ENCODE measurements around the gene GLT1D1. TPM values are rescaled to one million over a fixed set of nuclear protein-coding genes. Genes with fewer than 3 reads are reported as not detected.

The GLT1D1 gene
- total and polyA plus RNA-seq, 8 donors: 1.0 to 17.6 (median 2.6) TPM

DNA sequence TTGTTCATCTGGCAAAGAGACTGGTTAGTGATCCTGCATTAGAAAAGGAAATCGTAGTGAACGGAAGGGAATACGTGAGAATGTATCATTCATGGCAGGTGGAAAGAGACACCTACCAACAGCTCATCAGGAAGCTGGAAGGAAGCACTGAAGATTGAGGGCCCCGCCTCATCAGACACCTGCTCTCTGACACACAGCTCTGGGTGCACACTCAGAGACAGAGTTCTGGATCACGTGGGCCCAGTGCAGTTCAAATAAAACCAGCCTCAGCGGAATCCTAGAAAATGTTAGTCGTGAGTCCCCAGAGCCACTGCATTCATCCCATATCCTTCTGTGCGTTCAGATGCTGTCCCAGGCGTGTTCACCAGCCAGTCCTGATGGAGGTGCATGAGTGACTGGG, 129.7 kb downstream of the GLT1D1 start:
- intact Hi-C loops (cut with DNase I): no loop called here
- Histone ChIP-seq H3K4me3 (no peak overlapping the region), H3K36me3 (peaks cover 0 to 28% of the 10 kb centered on the region in 2 donors), H3K9me3 (no peaks in the 10 kb centered on the region), H3K27me3 (peaks cover 0 to 22% of the 10 kb centered on the region in 2 donors), H3K27ac (no peak overlapping the region), H3K4me1 (no peaks in the 10 kb centered on the region)
- no peak for ATAC-seq
- DNase-seq: no peak
- TF ChIP-seq, protein P1, sequence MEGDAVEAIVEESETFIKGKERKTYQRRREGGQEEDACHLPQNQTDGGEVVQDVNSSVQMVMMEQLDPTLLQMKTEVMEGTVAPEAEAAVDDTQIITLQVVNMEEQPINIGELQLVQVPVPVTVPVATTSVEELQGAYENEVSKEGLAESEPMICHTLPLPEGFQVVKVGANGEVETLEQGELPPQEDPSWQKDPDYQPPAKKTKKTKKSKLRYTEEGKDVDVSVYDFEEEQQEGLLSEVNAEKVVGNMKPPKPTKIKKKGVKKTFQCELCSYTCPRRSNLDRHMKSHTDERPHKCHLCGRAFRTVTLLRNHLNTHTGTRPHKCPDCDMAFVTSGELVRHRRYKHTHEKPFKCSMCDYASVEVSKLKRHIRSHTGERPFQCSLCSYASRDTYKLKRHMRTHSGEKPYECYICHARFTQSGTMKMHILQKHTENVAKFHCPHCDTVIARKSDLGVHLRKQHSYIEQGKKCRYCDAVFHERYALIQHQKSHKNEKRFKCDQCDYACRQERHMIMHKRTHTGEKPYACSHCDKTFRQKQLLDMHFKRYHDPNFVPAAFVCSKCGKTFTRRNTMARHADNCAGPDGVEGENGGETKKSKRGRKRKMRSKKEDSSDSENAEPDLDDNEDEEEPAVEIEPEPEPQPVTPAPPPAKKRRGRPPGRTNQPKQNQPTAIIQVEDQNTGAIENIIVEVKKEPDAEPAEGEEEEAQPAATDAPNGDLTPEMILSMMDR (IDR thresholded peaks at IDR 0.05): no peak

DNA sequence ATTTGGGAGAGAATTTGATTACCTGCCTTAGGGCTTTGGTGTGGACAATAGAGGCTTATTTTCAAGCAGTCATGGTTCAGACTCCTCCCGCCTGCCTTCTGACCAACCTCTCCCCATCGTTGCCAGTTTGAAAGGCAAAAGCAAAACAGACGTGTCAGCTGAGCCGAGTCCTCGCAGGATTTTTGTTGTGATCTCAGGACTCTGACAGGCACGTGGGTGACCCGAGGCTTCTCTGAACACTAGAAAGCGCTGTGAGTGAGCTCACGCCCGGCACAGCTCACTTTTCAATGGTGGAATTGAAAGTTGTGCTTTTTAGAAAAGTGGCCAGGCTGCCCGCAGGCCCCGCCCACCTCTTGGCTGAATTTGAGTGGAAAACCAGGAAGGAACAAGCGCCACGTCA, 130.1 kb downstream of the GLT1D1 start:
- Histone ChIP-seq H3K27ac (no peak overlapping the region), H3K9me3 (no peaks in the 10 kb centered on the region), H3K4me1 (no peaks in the 10 kb centered on the region), H3K27me3 (peaks cover 0 to 17% of the 10 kb centered on the region in 2 donors), H3K36me3 (peaks cover 0 to 25% of the 10 kb centered on the region in 2 donors), H3K4me3 (no peak overlapping the region)
- DNase-seq: no peak
- TF ChIP-seq, protein P1 (IDR thresholded peaks at IDR 0.05): no peak
- no peak for ATAC-seq
- intact Hi-C loops (cut with DNase I): no loop called here

DNA sequence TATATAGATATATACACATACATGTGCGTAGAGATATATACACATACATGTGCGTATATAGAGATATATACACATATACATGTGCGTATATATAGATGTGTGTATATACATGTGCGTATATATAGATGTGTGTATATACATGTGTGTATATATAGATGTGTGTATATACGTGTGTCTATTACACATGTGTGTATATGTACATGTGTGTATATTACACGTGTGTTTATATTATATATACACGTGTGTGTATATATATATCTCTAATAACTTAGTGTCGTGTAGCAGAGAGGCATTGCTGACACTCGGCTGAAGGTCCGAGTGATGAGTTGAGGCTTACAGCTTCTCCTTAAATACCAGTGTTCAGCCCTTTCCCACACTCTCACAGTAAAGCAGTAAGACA, 133.7 kb downstream of the GLT1D1 start:
- no peak for ATAC-seq
- no peaks in the 10 kb centered on the region for H3K27me3 ChIP-seq
- no peak overlapping the region for H3K27ac ChIP-seq
- TF ChIP-seq, protein P1 (IDR thresholded peaks at IDR 0.05): no peak
- DNase-seq: no peak
- H3K9me3 ChIP-seq: no peaks in the 10 kb centered on the region
- intact Hi-C loops (cut with DNase I): no loop called here
- no peak overlapping the region for H3K4me3 ChIP-seq
- H3K36me3 ChIP-seq: peaks cover 0 to 10% of the 10 kb centered on the region in 2 donors
- H3K4me1 ChIP-seq: no peaks in the 10 kb centered on the region

DNA sequence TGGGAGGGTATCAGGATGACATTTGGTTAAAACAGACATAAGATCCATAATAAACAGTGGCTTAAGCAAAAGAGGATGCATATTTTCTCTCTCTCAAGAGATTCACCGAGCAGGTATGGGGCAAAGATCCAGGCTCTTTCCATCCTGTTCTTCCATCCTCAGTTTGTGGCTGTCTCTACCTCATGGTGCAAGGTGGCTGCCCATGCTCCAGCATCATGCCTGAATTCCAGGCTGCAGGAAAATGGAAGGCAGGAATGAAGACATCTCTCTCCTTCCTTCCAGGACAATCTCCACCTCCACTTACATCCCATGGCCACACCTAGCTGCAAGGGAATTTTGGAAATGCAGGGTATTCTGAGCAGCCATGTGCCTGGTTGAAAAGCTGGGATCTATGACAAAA, 136.0 kb downstream of the GLT1D1 start:
- intact Hi-C loops (cut with DNase I): no loop called here
- TF ChIP-seq, protein P1 (IDR thresholded peaks at IDR 0.05): no peak
- no peak for ATAC-seq

DNA sequence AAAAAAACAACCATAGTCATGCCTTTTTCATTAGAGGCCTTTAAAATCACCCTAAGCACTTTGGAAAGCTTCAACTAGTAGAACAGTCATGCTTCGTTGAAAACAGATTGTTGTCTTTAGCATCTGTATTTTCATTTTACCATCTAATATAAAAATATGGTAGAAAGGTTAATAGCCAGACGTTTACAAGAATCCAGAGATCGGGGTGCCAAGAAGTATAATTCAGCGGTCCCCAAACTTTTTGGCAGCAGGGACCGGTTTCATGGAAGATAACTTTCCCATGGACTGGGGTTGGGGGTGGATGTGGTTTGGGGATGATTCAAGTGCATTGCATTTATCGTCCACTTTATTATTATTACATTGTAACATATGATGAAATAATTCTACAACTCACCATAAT, 138.4 kb downstream of the GLT1D1 start:
- TF ChIP-seq, protein P1 (IDR thresholded peaks at IDR 0.05): no peak
- no peak overlapping the region for H3K4me3 ChIP-seq
- intact Hi-C loops (cut with DNase I): no loop called here
- DNase-seq: no peak
- no peak for ATAC-seq
- no peaks in the 10 kb centered on the region for H3K36me3 ChIP-seq
- no peaks in the 10 kb centered on the region for H3K9me3 ChIP-seq
- H3K27ac ChIP-seq: no peak overlapping the region
- no peaks in the 10 kb centered on the region for H3K27me3 ChIP-seq
- no peaks in the 10 kb centered on the region for H3K4me1 ChIP-seq

More for the DNA sequence above, 136.0 kb downstream of the GLT1D1 start:
- Histone ChIP-seq H3K27ac (no peak overlapping the region), H3K4me3 (no peak overlapping the region), H3K36me3 (no peaks in the 10 kb centered on the region), H3K4me1 (no peaks in the 10 kb centered on the region), H3K9me3 (no peaks in the 10 kb centered on the region), H3K27me3 (no peaks in the 10 kb centered on the region)
- DNase-seq: no peak
